ENCODE measurements around the gene HGS. TPM values are rescaled to one million over a fixed set of nuclear protein-coding genes. Genes with fewer than 3 reads are reported as not detected.

HGS gene
- total and polyA plus RNA-seq, 2 of the 13 experiments (the other 11 are each of a cell fraction or from before 2014, with no cell fraction given), result 73.3 to 78.1 TPM

DNA sequence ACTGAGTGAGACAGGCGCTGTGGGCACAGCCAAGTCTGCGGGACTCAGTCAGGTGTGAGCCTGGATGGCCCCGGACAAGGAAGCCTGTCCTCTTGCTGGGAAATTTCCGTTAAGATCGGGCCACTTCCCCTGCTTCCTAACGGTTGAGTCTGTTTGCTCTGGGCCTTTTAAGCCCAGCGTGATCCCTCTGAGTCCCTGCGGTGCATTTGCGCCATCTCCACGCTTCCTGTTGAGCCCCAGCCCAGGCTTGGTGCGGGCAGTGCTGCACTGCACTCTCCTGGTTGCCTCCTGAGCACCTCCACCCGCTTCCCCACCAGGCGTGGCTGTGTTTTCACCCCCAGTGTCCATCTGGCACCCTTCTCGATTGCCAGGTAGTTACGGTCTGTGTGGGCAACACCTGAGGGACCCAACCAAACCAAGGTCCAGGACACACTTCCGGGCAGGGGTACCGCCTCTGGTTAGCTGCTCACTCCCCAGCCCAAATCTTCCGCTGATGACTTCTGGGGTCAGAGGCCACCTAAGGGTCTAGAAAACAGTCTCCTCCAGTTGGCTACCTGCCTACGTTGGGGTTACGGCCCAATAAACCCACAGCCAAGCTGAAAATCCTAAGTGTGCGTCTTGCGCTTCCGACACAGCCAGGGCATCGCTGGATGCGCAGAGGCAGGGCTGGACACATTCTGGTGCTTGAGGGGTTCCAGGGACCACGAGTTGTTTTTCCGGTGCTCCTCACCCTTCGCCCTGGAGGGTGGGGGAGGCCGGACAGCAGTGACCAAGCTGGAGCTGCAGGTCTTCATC lies 26.9 kb downstream of the HGS start (continued):
- TF ChIP-seq GZF1 (CRISPR knock-in tag; IDR thresholded peaks at IDR 0.05) (no peak), PHB2 (IDR thresholded peaks at IDR 0.05; ENCODE audit: partially characterized antibody) (no peak), POLR2G (IDR thresholded peaks at IDR 0.05; ENCODE audit: low read depth, low read length) (peak; percentile 65), ZNF772 (CRISPR knock-in tag; IDR thresholded peaks at IDR 0.05) (0 out of 2 replicates have a peak, but pooled peaks have one; percentile 23), KAT2B (IDR thresholded peaks at IDR 0.05; ENCODE audit: borderline replicate concordance, low read depth, low read length) (no peak), ZNF569 (CRISPR knock-in tag; IDR thresholded peaks at IDR 0.05; ENCODE audit: borderline replicate concordance) (no peak), ZNF788 (CRISPR knock-in tag; IDR thresholded peaks at IDR 0.05; ENCODE audit: borderline replicate concordance) (no peak; the same call in 1 of the 2 replicates), FOXK1 (CRISPR knock-in tag; IDR thresholded peaks at IDR 0.05; ENCODE audit: borderline replicate concordance, low read depth) (no peak), SUZ12 (IDR thresholded peaks at IDR 0.05; ENCODE audit: low read depth, low read length) (no peak), NFKB2 (CRISPR knock-in tag; IDR thresholded peaks at IDR 0.05; ENCODE audit: borderline replicate concordance) (no peak), STAT5B (CRISPR knock-in tag; IDR thresholded peaks at IDR 0.05) (no peak), KLF13 (CRISPR knock-in tag; IDR thresholded peaks at IDR 0.05) (0 out of 2 replicates have a peak, but pooled peaks have one; percentile 29), ZNF430 (CRISPR knock-in tag; IDR thresholded peaks at IDR 0.05) (0 out of 2 replicates have a peak, but pooled peaks have one; percentile 15), NFE2L2 (IDR thresholded peaks at IDR 0.05; ENCODE audit: low read length) (no peak), EEA1 (CRISPR knock-in tag; IDR thresholded peaks at IDR 0.05; ENCODE audit: borderline replicate concordance) (no peak), KDM1A (CRISPR knock-in tag; IDR thresholded peaks at IDR 0.05) (no peak), IKZF4 (CRISPR knock-in tag; IDR thresholded peaks at IDR 0.05; ENCODE audit: borderline replicate concordance, low read depth, not compliant biosample characterization) (no peak), CAMTA2 (CRISPR knock-in tag; IDR thresholded peaks at IDR 0.05; ENCODE audit: borderline replicate concordance) (peak; percentile 51; the same call in 1 of the 2 replicates), NFIB (CRISPR knock-in tag; IDR thresholded peaks at IDR 0.05; ENCODE audit: borderline replicate concordance) (no peak), ZNF30 (CRISPR knock-in tag; IDR thresholded peaks at IDR 0.05) (no peak), ZNF337 (CRISPR knock-in tag; IDR thresholded peaks at IDR 0.05; ENCODE audit: borderline replicate concordance, low read depth) (no peak)
- TF ChIP-seq, protein P1, sequence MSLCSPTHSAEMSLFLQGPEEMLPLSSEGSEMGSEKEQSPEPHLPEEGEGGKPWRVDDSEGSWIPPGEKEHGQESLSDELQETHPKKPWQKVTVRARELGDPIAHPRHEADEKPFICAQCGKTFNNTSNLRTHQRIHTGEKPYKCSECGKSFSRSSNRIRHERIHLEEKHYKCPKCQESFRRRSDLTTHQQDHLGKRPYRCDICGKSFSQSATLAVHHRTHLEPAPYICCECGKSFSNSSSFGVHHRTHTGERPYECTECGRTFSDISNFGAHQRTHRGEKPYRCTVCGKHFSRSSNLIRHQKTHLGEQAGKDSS (CRISPR knock-in tag; IDR thresholded peaks at IDR 0.05; ENCODE audit: borderline replicate concordance, low read depth), result peak; percentile 37; the same call in 1 of the 2 replicates
- TF ChIP-seq, protein P2, sequence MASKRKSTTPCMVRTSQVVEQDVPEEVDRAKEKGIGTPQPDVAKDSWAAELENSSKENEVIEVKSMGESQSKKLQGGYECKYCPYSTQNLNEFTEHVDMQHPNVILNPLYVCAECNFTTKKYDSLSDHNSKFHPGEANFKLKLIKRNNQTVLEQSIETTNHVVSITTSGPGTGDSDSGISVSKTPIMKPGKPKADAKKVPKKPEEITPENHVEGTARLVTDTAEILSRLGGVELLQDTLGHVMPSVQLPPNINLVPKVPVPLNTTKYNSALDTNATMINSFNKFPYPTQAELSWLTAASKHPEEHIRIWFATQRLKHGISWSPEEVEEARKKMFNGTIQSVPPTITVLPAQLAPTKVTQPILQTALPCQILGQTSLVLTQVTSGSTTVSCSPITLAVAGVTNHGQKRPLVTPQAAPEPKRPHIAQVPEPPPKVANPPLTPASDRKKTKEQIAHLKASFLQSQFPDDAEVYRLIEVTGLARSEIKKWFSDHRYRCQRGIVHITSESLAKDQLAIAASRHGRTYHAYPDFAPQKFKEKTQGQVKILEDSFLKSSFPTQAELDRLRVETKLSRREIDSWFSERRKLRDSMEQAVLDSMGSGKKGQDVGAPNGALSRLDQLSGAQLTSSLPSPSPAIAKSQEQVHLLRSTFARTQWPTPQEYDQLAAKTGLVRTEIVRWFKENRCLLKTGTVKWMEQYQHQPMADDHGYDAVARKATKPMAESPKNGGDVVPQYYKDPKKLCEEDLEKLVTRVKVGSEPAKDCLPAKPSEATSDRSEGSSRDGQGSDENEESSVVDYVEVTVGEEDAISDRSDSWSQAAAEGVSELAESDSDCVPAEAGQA (IDR thresholded peaks at IDR 0.05; ENCODE audit: low read depth), result 0 out of 2 replicates have a peak, but pooled peaks have one; percentile 39
- TF ChIP-seq, protein P2 (CRISPR knock-in tag; IDR thresholded peaks at IDR 0.05; ENCODE audit: borderline replicate concordance), result no peak
